AG04449 (cell line): ENCODE measurements around the gene GPR87.

ENCODE experiments used
- CTCF ChIA-PET: fragments of 350-600 bp; formaldehyde crosslinking; extraction: SDS; loops from one replicate; lab custom pipeline; 2021; ENCODE audit warnings: antibody characterized with exemption; lab: Yijun Ruan, JAX
- POLR2A ChIA-PET: fragments of 400-600, 350-600 bp; formaldehyde crosslinking; extraction: SDS; loops from one replicate; lab custom pipeline; 2020; ENCODE audit warnings: antibody characterized with exemption, inconsistent platforms; lab: Yijun Ruan, JAX
- DNase-seq: peaks from one replicate; pipeline ENCODE4 v3.0.0-alpha.2; 2010; ENCODE audit warnings: low read depth, low spot score
- H3K4me3 ChIP-seq: 2 replicates; pipeline ENCODE4 v1.5.1; 2011; ENCODE audit warnings: low read depth, mild to moderate bottlenecking, control low read depth, low read length
- CTCF ChIP-seq: IDR thresholded peaks from one replicate; pipeline ENCODE4 v1.5.1; 2011; ENCODE audit warnings: mild to moderate bottlenecking, moderate library complexity, low read length, control low read depth, inconsistent platforms; ENCODE audit not compliant: insufficient read depth; ENCODE audit errors: missing control alignments

GPR87 gene

DNA sequence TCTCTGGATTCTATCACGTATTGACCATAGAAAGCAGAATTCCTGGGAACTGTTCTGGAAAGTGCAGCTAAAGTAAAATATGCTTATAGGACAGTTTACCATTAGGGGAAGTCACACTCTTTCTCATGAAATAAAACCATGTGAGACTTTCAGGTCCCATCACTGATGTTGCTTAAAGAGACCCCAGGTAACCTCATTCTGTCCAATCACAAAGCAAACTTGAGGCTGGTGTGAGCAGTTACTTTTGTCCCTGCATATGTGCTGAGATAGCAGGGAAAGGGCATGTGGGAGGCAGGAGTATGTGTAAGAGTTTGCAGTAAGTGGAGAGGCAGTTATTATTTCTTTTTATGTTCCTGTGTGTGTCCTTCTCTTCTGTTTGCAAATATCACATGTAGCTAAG is 16.1 kb downstream of the GPR87 start:
- no peak for DNase-seq
- no peak for TF ChIP-seq CTCF
- ChIA-PET CTCF (interaction anchor here (1.2 to 3.7 kb wide), 3 partner anchors 9 to 619 kb away, joined by 4 to 11 read pairs (median 10); no protein-coding TSS in a partner anchor), POLR2A (no interaction called here)
- no peak overlapping the region for H3K4me3 ChIP-seq

GRCh38 chr3:151299006-151299405 is 17.6 kb downstream of the GPR87 start:
- H3K4me3 ChIP-seq, result no peak overlapping the region
- CTCF ChIA-PET, result interaction anchor here (1.1 to 3.7 kb wide), 6 partner anchors 11 to 620 kb away, joined by 4 to 11 read pairs (median 6); no protein-coding TSS in a partner anchor
- DNase-seq, result no peak
- TF ChIP-seq CTCF, result no peak
- POLR2A ChIA-PET, result no interaction called here

DNA sequence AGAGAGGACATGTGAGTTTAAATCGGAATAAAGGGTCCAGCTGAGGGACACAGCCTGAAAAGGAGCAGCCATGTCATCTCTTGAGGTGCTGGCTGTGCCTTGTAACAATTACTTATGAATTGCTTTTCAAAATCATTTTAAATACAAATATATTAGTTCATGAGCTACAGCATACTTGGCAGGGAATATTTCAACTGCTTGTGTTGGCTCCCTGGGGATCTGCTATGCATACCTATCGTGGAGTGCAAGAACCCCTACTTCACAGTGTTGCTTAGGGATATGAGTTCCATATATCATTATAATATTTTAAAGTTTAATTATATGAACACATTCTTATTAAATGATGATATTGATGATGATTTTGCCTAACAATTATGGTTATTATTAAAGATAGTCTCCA is 19.2 kb downstream of the GPR87 start:
- ChIA-PET POLR2A (no interaction called here), CTCF (interaction anchor here (0.6 to 2.6 kb wide), 5 partner anchors 9 to 1270 kb away, joined by 3 to 11 read pairs (median 4); no protein-coding TSS in a partner anchor)
- TF ChIP-seq CTCF, result no peak
- DNase-seq, result no peak
- H3K4me3 ChIP-seq, result no peak overlapping the region

GRCh38 chr3:151296226-151296625 is 20.4 kb downstream of the GPR87 start:
- no peak overlapping the region for H3K4me3 ChIP-seq
- no peak for TF ChIP-seq CTCF
- ChIA-PET CTCF (interaction anchor here (1.4 to 2.6 kb wide), 2 partner anchors 10 to 32 kb away, joined by 3 to 11 read pairs; no protein-coding TSS in a partner anchor), POLR2A (no interaction called here)
- DNase-seq, result no peak

GRCh38 chr3:151293127-151293526 is 23.5 kb downstream of the GPR87 start:
- no peak for TF ChIP-seq CTCF
- ChIA-PET POLR2A (no interaction called here), CTCF (interaction anchor here (0.9 to 3.8 kb wide), 15 partner anchors 9 to 1281 kb away, joined by 3 to 51 read pairs (median 9); partner anchors contain the start of gene P2RY13)
- no peak for DNase-seq
- no peak overlapping the region for H3K4me3 ChIP-seq

DNA sequence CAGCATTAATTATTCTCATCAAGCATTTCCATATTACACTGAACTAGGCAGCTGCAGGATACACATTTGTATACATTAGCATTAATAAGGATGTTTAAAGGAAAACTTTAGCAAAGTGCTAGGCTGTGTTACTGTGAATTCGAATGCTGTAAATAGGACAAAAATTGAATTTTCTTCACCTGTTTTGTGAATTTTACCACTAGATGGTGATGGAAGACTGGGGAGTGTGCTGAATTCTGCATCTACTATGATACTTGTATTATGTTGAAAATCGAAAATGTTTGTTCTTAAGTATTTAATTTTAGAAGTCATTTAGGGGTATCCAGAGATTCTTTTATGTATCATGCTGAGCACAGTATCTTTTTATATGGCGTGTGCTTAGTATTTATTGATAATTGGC is 25.9 kb downstream of the GPR87 start:
- peak; percentile 28 for TF ChIP-seq CTCF
- ChIA-PET CTCF (interaction anchor here (0.7 to 3.8 kb wide), 8 partner anchors 14 to 629 kb away, joined by 4 to 51 read pairs (median 12); partner anchors contain the start of gene P2RY13), POLR2A (no interaction called here)
- DNase-seq, result no peak
- H3K4me3 ChIP-seq, result no peak overlapping the region
